OCI-LY1 (cell line): Measurements from ENCODE around the gene DES.

ENCODE experiments used
- EZH2 ChIP-seq: fragments of 200-600 bp; sonication (generic), shearing (Covaris generic); IDR thresholded peaks from 2 replicates; pipeline ENCODE4 v1.8.0; 2017; ENCODE audit warnings: borderline replicate concordance, mixed run types, mild to moderate bottlenecking, antibody characterized with exemption, low read length, moderate library complexity, mixed read lengths
- TF ChIP-seq, protein P1 (sequence below): fragments of 200-600 bp; sonication (generic), shearing (Covaris generic); IDR thresholded peaks from 2 replicates; pipeline ENCODE4 v1.5.1; 2017; ENCODE audit warnings: mild to moderate bottlenecking, antibody characterized with exemption, low read length, moderate library complexity, mixed read lengths

DNA sequence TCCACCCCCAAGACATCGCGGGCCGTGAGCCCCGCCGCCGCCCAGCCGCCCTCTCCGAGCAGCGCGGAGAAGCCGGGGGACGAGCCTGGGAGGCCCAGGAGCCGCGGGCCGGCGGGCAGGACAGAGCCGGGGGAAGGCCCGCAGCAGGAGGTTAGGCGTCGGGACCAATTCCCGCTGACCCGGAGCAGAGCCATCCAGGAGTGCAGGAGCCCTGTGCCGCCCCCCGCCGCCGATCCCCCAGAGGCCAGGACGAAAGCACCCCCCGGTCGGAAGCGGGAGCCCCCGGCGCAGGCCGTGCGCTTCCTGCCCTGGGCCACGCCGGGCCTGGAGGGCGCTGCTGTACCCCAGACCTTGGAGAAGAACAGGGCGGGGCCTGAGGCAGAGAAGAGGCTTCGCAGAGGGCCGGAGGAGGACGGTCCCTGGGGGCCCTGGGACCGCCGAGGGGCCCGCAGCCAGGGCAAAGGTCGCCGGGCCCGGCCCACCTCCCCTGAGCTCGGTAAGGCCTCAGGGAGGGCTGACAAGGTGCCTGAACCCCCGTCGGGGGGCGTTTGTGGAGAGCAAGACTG is 30.7 kb downstream of the DES start:
- TF ChIP-seq, protein P1, sequence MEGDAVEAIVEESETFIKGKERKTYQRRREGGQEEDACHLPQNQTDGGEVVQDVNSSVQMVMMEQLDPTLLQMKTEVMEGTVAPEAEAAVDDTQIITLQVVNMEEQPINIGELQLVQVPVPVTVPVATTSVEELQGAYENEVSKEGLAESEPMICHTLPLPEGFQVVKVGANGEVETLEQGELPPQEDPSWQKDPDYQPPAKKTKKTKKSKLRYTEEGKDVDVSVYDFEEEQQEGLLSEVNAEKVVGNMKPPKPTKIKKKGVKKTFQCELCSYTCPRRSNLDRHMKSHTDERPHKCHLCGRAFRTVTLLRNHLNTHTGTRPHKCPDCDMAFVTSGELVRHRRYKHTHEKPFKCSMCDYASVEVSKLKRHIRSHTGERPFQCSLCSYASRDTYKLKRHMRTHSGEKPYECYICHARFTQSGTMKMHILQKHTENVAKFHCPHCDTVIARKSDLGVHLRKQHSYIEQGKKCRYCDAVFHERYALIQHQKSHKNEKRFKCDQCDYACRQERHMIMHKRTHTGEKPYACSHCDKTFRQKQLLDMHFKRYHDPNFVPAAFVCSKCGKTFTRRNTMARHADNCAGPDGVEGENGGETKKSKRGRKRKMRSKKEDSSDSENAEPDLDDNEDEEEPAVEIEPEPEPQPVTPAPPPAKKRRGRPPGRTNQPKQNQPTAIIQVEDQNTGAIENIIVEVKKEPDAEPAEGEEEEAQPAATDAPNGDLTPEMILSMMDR: no peak
- no peak for TF ChIP-seq EZH2
